ENCODE measurements around the gene DDRGK1. TPM values are rescaled to one million over a fixed set of nuclear protein-coding genes. Genes with fewer than 3 reads are reported as not detected.

Gene DDRGK1
- total and polyA plus RNA-seq, 2 donors from 2014 or later = 81.8 to 92.5 TPM

GRCh38 chr20:3150908-3151307 is 53.6 kb downstream of the DDRGK1 start:
- FAIRE-seq (no peak), DNase-seq (no peak)
- no peak for TF ChIP-seq CTCF (IDR thresholded peaks at IDR 0.05; ENCODE audit: borderline replicate concordance, extremely low read depth, insufficient read depth)
- no peak overlapping the region for H3K27ac ChIP-seq (ENCODE audit: low read depth in 2 of 2, low read length in 2 of 2)
- H3K4me1 ChIP-seq (ENCODE audit: control insufficient read depth in 2 of 3, insufficient read depth in 2 of 3, low read depth in 1 of 3, low read length in 3 of 3) = peaks cover 0 to 6% (median 0%) of the 10 kb centered on the region in 3 donors
- no peaks in the 10 kb centered on the region for H3K27me3 ChIP-seq (ENCODE audit: control insufficient read depth, insufficient read depth, low read length)
- intact Hi-C loops (cut with DNase I) = no loop called here
- H3K4me3 ChIP-seq (ENCODE audit: low read length in 3 of 3) = no peak overlapping the region
- no peaks in the 10 kb centered on the region for H3K9me3 ChIP-seq (ENCODE audit: control insufficient read depth in 2 of 3, insufficient read depth in 1 of 3, low read length in 3 of 3)
- H3K9ac ChIP-seq (ENCODE audit: low read length in 3 of 3) = no peak overlapping the region
- peaks cover 0 to 26% (median 15%) of the 10 kb centered on the region in 3 donors for H3K36me3 ChIP-seq (ENCODE audit: control insufficient read depth in 2 of 3, insufficient read depth in 3 of 3, low read length in 3 of 3)

GRCh38 chr20:3146732-3147341 is 57.6 kb downstream of the DDRGK1 start:
- no peaks in the 10 kb centered on the region for H3K27me3 ChIP-seq (ENCODE audit: control insufficient read depth, insufficient read depth, low read length)
- no peak overlapping the region for H3K4me3 ChIP-seq (ENCODE audit: low read length in 3 of 3)
- no peak for TF ChIP-seq CTCF (IDR thresholded peaks at IDR 0.05; ENCODE audit: borderline replicate concordance, extremely low read depth, insufficient read depth)
- peaks cover 0 to 6% (median 0%) of the 10 kb centered on the region in 3 donors for H3K4me1 ChIP-seq (ENCODE audit: control insufficient read depth in 2 of 3, insufficient read depth in 2 of 3, low read depth in 1 of 3, low read length in 3 of 3)
- no peaks in the 10 kb centered on the region for H3K9me3 ChIP-seq (ENCODE audit: control insufficient read depth in 2 of 3, insufficient read depth in 1 of 3, low read length in 3 of 3)
- FAIRE-seq (no peak), DNase-seq (no peak)
- H3K9ac ChIP-seq (ENCODE audit: low read length in 3 of 3) = no peak overlapping the region
- H3K27ac ChIP-seq (ENCODE audit: low read depth in 2 of 2, low read length in 2 of 2) = no peak overlapping the region
- H3K36me3 ChIP-seq (ENCODE audit: control insufficient read depth in 2 of 3, insufficient read depth in 3 of 3, low read length in 3 of 3) = peaks cover 0 to 26% (median 15%) of the 10 kb centered on the region in 3 donors
- intact Hi-C loops (cut with DNase I) = no loop called here

- no peaks in the 10 kb centered on the region for H3K27me3 ChIP-seq (ENCODE audit: control insufficient read depth, insufficient read depth, low read length)
- peaks cover 0 to 2% (median 0%) of the 10 kb centered on the region in 3 donors for H3K4me1 ChIP-seq (ENCODE audit: control insufficient read depth in 2 of 3, insufficient read depth in 2 of 3, low read depth in 1 of 3, low read length in 3 of 3)
- no peak overlapping the region for H3K9ac ChIP-seq (ENCODE audit: low read length in 3 of 3)
- peaks cover 0 to 4% (median 2%) of the 10 kb centered on the region in 3 donors for H3K36me3 ChIP-seq (ENCODE audit: control insufficient read depth in 2 of 3, insufficient read depth in 3 of 3, low read length in 3 of 3)
- DNase-seq (no peak), FAIRE-seq (no peak)
- TF ChIP-seq CTCF (IDR thresholded peaks at IDR 0.05; ENCODE audit: borderline replicate concordance, extremely low read depth, insufficient read depth) = no peak
- no peaks in the 10 kb centered on the region for H3K9me3 ChIP-seq (ENCODE audit: control insufficient read depth in 2 of 3, insufficient read depth in 1 of 3, low read length in 3 of 3)
- intact Hi-C loops (cut with DNase I) = no loop called here
- no peak overlapping the region for H3K4me3 ChIP-seq (ENCODE audit: low read length in 3 of 3)
- no peak overlapping the region for H3K27ac ChIP-seq (ENCODE audit: low read depth in 2 of 2, low read length in 2 of 2)
Measured at GRCh38 chr20:3141757-3142156, 62.7 kb downstream of the DDRGK1 start.

Other genes starting within 250 kb of the DDRGK1 start
- gene GNRH2, start 161.1 kb downstream of the DDRGK1 start, total RNA-seq = not detected
- gene GNRH2, start 161.1 kb downstream of the DDRGK1 start, polyA plus RNA-seq (ENCODE audit: insufficient read depth, low read depth, low replicate concordance) = not detected
- 39.8 TPM for gene MRPS26, start 158.6 kb downstream of the DDRGK1 start, total RNA-seq
- 109 TPM for gene MRPS26, start 158.6 kb downstream of the DDRGK1 start, polyA plus RNA-seq (ENCODE audit: insufficient read depth, low read depth, low replicate concordance)
- not detected for gene OXT, start 133.1 kb downstream of the DDRGK1 start, total RNA-seq
- gene OXT, start 133.1 kb downstream of the DDRGK1 start, polyA plus RNA-seq (ENCODE audit: insufficient read depth, low read depth, low replicate concordance) = 10.8 TPM
- not detected for gene AVP, start 120.0 kb downstream of the DDRGK1 start, total RNA-seq
- 2.1 TPM for gene AVP, start 120.0 kb downstream of the DDRGK1 start, polyA plus RNA-seq (ENCODE audit: insufficient read depth, low read depth, low replicate concordance)
- 15.8 TPM for gene FASTKD5, start 44.8 kb downstream of the DDRGK1 start, total RNA-seq
- 17.3 TPM for gene FASTKD5, start 44.8 kb downstream of the DDRGK1 start, polyA plus RNA-seq (ENCODE audit: insufficient read depth, low read depth, low replicate concordance)
- 7.2 TPM for gene UBOX5, start 44.8 kb downstream of the DDRGK1 start, total RNA-seq
- gene UBOX5, start 44.8 kb downstream of the DDRGK1 start, polyA plus RNA-seq (ENCODE audit: insufficient read depth, low read depth, low replicate concordance) = 5.6 TPM
- gene LZTS3, start 31.1 kb downstream of the DDRGK1 start, total RNA-seq = 20.0 TPM
- 23.0 TPM for gene LZTS3, start 31.1 kb downstream of the DDRGK1 start, polyA plus RNA-seq (ENCODE audit: insufficient read depth, low read depth, low replicate concordance)
- gene ITPA, start 4.8 kb upstream of the DDRGK1 start, total RNA-seq = 59.7 TPM
- gene ITPA, start 4.8 kb upstream of the DDRGK1 start, polyA plus RNA-seq (ENCODE audit: insufficient read depth, low read depth, low replicate concordance) = 81.1 TPM
- gene SLC4A11, start 34.5 kb upstream of the DDRGK1 start, total RNA-seq = 7.6 TPM
- gene SLC4A11, start 34.5 kb upstream of the DDRGK1 start, polyA plus RNA-seq (ENCODE audit: insufficient read depth, low read depth, low replicate concordance) = 14.8 TPM
- 25.2 TPM for gene DNAAF9, start 203.0 kb upstream of the DDRGK1 start, total RNA-seq
- 7.3 TPM for gene DNAAF9, start 203.0 kb upstream of the DDRGK1 start, polyA plus RNA-seq (ENCODE audit: insufficient read depth, low read depth, low replicate concordance)

Measured in kidney (tissue), 14 donors.